HG03103 (cell line): ENCODE results near the gene RDH5.

Source experiments
- ATAC-seq: cut with Tn5 transposase; IDR thresholded peaks from one replicate; pipeline ENCODE4 v1.9.1; 2021; ENCODE audit warnings: low read depth; ENCODE audit not compliant: unreplicated experiment

RDH5 gene, protein sequence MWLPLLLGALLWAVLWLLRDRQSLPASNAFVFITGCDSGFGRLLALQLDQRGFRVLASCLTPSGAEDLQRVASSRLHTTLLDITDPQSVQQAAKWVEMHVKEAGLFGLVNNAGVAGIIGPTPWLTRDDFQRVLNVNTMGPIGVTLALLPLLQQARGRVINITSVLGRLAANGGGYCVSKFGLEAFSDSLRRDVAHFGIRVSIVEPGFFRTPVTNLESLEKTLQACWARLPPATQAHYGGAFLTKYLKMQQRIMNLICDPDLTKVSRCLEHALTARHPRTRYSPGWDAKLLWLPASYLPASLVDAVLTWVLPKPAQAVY

DNA sequence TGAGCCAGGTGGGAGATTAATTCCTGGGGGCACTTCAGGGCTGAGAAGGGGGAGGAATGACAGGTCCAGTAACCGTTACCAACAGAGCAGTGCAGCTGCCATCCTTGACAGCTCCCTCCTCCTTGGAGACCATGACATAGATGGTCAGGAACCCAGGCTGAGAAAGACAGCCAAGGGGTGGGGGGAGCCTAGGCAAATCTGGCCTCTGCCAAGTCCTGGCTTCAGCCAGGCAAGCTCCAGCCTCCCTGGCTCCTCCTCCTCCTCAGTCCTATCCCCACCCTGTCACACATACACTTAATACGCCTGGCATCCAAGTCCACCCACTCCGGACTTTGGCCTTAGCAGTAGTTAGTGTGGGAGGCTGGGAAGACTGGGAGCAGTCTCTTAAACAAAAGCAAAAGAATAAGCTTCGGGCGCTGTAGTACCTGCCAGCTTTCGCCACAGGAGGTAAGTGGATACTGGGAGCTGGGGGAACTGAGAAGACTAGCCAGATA, at the start of gene RDH5:
TSS of gene RDH5 (plus strand) at position 323 of the 494 bp plus-strand sequence. CDS start 792 bp downstream, outside the sequence.
- no peak for ATAC-seq

DNA sequence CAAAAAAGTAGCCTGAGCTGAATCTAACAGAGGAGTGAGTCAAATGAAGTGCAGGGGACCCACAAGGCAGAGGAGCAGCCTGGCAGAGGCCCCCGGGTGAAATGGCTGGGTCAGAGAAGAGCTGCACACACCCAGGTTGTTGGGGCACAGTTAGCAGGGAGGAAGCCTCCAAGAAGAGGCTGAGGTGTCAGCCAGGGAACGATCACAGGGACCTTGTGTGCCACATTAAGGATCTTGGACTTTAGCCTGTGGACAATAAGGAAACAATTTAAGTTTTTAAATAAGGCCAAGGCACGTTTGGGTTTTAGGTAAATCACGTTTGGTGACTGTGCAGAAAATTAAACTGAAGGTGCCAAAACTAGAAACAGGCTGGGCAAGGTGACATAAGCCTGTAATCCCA, 48.4 kb upstream of the RDH5 start:
- ATAC-seq = no peak

DNA sequence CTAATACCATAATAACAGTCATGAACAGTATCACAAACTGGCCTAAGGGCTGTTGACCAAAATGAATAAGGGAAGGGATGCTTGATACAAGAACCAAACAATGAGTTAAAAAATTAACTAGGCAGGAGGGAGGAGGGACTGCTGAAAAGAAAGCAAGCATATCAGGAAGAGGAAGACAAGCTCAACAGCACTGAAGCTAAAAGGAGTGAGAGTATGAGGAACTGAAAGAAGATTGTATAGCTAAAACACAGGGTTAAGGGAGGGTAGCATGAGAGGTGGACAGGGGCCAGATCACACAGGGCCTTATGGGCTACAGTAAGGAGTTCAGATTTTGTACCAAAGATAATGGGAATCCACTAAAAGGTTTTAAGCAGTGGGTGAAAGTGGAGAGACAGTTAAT, 46.6 kb upstream of the RDH5 start:
- ATAC-seq = peak; percentile 99

DNA sequence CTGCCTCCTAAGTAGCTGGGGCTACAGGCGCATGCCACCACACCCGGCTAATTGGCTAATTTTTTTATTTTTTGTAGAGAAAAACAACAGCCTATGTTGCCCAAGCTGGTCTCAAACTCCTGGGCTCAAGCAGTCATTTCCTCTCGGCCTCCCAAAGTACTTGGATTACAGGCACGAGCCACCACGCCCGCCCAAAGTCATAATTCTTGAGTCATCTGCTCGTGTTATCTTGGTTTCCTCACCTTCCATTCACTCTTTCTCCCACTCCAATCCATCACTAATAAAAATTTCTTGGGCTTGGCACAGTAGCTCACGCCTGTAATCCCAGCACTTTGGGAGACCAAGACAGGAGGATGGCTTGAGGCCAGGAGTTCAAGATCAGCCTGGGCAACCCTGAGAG, 44.5 kb upstream of the RDH5 start:
- ATAC-seq = no peak

DNA sequence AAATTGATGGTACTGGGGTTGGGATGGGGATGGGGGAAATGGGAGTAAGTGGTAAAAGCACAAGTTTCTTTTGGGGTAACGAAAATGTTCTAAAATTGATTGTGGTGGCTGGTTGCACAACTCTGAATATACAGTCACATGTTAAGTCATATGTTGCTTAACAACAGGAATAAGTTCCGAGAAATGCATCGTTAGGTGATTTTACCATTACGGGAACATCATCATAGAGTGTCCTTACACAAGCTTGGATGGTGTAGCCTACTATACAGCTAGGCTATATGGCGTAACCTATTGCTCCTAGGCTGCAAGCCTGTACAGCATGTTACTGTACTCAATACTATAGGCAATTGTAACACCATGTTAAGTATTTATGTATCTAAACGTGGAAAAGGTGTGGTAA, 43.5 kb upstream of the RDH5 start:
- no peak for ATAC-seq

DNA sequence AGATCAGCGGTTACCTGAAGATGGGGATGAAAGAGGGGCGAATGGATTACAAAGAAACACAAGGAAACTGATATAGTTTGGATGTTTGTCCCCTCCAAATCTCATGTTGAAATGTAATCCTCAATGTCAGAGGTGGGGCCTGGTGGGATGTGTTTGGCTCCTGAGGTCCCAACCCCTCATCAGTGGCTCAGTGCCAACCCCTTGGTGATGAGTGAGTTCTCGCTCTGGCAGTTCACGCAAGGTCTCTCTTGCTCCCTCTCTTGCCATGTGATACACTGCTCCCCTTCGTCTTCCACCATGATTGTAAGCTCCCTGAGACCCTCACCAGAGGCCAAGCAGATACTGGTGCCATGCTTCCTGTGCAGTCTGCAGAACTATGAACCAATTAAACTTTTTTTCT, 40.5 kb upstream of the RDH5 start:
- ATAC-seq = no peak

DNA sequence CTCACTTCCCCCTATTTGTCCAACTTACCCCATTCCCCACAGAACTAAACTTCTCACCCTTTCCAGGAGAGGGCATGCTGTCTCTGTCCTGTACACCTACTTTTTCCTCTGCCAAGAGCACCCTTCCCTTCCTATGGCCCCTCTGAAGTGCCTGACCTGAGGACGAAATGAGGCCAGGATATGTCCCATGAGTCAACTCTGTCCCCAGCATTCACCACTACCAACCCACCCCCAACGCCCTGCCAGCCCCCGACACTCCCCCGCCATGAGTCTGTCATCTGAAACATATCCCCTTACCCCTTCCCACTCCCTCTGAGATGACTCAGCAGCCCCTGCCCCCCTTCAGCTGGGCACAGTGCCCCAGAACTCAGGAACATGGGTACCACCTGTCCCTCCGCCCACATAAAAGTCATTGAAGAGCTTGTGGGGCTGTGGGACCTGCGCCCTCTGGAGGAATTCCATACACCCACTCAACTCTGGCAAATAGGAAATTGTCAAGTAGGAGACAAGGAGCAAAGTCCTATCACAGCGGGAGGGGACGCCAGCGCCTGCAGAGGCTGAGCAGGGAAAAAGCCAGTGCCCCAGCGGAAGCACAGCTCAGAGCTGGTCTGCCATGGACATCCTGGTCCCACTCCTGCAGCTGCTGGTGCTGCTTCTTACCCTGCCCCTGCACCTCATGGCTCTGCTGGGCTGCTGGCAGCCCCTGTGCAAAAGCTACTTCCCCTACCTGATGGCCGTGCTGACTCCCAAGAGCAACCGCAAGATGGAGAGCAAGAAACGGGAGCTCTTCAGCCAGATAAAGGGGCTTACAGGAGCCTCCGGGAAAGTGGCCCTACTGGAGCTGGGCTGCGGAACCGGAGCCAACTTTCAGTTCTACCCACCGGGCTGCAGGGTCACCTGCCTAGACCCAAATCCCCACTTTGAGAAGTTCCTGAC, 38.8 kb upstream of the RDH5 start:
- peak; percentile 40 for ATAC-seq

DNA sequence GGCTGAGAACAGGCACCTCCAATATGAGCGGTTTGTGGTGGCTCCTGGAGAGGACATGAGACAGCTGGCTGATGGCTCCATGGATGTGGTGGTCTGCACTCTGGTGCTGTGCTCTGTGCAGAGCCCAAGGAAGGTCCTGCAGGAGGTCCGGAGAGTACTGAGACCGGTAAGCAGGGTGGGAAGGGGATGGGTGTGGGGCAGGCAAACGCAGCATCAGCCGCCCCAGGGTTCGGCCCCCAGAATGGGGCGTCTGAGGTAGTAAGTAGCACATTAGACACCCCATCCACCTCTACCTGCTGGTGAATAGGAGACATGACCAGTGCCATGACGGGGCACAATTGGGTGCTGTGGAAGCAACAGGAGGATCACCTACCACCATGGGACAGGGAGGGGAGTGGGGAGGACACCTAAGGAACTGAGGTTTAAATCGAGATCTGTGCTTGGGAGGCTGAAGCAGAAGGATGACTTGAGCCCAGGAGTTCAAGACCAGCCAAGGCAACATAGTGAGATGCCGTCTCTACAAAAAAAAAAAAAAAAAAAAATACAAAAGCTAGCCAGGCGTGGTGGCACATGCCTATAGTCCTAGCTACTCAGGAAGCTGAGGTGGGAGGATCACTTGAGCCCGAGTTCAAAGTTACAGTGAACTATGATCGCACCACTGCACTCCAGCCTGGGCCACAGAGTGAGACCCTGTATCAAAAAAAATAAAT, 38.0 kb upstream of the RDH5 start:
- peak; percentile 7 for ATAC-seq

DNA sequence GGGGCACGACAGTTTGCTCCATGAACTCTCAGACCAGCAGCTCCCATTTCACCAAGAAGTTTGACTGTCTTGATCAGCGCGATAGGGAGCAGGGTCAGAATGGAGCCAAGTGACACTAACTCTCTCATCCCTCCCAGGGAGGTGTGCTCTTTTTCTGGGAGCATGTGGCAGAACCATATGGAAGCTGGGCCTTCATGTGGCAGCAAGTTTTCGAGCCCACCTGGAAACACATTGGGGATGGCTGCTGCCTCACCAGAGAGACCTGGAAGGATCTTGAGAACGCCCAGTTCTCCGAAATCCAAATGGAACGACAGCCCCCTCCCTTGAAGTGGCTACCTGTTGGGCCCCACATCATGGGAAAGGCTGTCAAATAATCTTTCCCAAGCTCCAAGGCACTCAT, 36.5 kb upstream of the RDH5 start:
- no peak for ATAC-seq

DNA sequence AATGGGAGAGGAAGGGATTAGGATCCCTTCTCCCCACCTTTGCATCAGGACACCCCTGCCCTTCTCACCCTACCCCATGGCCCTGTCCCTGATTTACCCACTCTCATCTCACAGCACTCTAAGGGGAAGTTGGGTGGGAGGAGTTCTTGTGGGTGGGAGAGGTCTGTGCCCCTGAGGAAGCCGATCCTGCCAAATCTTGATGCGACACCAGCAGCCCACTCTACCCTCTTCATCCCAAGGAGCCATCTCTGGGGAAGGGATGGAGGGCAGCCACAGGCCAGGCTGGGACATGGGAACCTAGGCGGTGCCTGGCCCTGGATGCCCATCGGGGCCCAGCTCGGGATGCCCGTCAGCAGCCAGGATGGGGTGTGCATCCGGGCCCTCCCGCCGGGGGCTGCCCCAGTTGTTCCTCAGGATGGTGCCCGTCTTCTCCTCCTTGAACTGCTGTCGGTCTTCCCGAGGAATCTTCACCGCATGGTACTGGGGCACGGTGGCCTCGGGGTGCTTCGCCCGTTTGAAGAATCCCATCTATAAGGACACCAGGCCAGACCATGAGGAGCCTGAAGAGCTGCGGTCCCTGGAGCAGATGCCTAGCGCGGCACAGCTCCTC, 35.3 kb upstream of the RDH5 start:
- ATAC-seq = no peak

DNA sequence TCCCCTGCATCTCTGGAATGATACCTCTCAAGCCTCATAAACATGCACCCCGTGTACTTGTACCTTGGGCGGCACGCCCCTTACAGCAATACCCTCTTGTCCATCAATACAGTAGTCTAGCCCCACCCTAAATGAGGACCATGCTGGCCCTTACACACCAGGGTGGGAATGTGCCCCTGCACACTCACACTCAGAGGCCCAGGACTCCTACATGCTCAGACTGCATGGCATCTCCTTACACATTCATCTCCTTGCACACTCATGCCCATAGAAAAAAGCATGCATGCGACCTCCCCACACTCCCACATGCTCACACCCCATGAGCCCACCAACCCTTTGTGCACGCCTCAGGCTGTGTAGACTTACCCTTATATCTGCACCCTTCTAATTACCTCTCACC, 34.5 kb upstream of the RDH5 start:
- no peak for ATAC-seq

DNA sequence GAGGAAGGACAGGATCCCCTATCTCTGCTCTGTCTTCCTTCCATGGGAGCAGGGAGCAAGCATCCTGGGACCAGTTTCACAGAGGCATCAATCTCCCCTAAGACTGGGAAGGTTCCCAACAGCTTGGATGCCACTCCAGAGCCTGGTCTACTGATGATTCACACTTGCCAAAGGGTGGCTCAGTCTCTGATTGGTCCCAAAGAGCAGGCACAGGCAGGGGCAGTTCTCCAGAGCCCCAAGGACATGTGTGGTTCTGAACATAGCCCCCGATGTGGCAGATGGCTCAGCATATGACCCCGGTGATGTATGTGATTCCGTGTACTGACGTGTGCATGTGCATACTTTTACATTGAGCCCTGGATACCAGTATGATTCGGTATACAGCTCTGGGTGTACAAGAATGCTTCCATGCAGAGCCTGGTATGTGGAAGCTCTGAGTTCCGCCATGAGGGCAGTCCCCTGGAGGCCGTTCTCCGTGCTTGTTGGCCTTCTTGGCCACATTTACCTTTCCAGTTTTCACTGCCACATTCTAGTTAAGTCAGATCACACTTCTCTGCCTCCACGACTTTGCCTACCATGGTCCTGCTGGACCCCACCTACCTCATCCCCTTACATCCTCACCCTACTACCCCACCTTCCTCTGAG, 33.7 kb upstream of the RDH5 start:
- no peak for ATAC-seq

DNA sequence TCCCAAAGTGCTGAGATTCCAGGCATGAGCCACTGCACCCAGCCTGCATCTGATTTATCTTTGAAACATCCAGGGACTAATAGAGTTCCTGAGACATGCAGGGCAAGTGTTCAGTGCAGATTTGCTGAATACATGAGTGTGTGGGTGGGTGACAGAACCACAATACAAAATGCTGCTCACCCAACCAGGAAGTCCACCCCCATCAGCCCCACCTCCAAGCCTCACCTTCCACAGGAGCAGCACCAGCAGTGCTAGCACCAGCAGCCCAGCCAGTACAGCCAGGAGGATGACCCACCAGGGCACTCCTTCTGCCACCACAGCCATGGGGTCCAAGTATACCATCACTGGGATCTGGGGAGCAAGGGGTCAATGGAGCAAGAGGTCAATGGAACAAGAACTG, 32.4 kb upstream of the RDH5 start:
- ATAC-seq = no peak

DNA sequence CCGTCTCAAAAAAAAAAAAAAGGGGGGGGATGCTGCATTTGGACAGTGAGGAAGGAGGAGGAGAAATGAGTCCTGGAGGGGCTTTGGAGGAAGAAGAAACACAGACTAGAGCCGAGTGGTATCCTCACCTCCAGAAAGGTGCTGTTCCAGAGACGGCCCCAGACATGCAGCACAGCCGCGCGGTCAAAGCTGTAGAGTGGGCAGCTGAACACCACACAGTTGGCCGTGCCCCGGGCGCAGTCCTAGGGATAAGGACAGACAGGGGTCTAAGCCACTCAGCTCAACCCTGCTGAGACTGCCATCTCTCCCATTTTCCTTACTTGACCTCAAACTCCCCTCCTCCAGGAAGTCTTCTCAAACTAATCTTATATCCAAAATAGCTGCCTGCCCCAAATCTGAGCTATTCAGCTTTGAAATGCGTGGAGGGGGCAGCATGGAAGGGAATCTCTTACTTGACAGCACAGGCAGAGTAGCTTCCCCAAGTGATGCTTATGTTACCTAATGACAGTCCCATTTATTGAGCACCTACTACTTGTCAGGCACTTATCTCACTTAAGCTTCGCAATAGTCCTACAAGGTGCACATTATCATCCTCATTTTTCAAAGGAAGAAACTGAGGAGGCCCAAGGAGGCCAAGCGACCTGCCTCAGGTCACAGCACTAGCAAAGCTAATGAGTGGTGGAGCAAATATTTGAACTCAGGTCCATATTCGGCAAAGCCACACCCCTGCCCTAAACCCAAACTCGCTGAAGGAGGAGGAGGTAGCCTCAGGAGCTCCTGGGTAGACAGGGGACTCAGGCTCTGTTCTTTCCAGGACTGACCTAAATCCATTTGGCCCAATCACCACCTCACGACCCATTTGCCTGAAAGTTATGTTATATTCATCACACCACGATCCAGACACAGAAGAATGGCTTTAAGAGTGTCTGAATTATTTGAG, 31.2 kb upstream of the RDH5 start:
- no peak for ATAC-seq

DNA sequence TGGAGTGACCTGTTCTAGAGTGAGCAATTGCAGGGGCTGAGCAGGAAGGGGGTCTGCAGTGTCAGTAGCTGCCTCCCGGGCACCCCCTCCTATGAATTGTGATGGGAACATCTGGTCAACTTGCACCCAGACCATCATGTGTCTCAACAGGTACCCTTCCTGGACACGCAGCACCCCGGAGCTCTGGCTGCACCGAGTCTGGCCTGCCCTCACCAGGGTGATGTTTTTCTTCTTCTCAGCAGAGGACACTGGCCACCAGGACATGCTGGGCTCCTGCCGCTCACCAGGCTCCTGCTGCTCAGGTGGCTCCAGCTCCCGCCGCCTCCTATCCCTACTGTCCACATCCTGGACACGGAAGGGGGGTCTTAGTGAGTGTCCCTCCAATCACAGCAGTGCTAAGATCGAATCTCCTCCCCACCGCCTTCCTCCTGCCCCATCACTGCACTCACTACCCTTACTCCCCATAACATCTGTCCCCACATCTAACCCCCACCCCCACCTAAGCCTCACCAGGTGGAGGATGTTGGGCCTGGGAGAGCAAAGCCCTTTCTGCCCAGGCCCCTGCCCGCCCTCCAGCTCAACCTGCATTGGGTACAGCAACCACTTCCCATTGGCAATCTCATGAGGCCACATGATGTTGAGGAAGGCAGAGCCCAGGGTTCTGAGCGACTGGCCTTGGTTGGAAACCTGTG, 27.4 kb upstream of the RDH5 start:
- ATAC-seq = no peak

DNA sequence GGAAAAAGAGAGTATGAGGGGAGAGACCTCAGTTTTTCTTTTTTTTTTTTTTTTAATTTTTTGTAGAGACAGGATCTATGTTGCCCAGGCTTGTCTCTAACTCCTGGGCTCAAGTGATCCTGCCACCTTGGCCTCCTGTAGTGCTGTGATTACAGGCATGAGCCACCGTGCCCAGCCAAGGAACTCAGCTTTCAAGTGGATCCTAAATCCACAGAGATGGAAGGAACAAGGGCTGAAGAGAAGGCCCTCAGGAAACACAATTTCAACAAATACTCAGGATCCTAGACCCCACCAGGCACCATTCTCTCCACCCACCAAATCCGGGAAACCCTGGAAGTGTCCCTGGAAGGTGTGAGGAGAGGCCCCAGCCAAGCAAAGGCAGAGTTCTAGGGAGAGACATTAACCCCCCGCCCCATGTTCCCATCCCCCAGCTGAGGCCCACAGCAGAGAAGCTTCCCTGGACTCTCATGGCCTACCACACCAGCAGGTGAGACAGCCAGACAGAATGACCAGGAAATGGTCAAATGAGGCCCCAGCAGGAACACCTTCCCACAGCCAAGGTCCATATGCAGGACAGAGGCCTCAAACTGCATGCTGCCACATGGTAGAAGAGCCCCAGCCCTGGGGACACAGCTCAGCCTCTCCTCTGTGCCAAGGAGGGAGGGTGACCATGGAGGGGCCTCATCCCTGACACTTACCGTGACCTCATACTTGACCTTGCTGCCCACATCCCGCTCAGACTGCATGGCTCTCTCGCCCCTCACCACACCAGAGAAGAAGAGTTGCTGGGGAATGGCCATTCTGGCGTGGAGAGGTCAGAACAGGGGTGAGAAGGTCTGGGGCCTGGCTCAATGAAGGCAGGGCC, 26.6 kb upstream of the RDH5 start:
- no peak for ATAC-seq

DNA sequence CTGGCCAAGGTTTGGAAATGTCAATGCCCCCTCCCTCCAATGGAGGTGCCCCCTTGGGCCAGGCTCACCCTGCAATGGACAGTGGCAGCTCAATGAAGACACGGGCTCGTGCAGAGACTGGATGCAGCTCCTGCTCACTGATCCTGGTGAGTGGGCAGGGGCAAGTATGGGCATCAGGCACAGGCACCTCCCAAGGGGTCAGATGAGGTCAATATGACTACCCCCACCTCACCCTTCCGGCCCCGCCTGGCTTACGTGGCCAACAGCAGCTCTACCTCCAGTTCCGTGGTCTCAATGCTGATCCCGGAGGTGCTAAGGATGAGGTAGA, 26.0 kb upstream of the RDH5 start:
- no peak for ATAC-seq

DNA sequence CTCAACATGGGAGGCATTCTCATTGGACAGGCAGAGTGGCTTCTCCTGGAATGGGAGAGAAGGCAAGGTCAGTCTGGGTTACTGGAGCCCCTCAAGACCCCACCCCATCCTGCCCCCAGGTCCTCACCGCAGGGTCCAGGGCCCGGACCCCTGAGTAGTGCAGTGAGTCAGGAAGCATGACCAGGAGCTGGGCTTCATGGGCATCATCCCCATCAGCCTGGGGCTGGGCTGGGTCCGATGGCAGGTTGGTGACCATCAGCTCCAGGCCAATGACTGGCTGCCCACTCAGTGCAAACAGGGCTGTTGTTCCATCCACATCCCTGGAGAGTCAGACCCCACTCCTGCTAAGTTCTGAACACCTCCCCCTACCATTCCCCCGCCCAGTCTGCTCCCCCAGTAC, 25.5 kb upstream of the RDH5 start:
- no peak for ATAC-seq
